Endothelial cell (in vitro differentiated cells): Measurements from ENCODE around the gene CKM. TPM values are rescaled to one million over a fixed set of nuclear protein-coding genes. Genes with fewer than 3 reads are reported as not detected.

Source experiments
- DNase-seq: peaks from one replicate; pipeline ENCODE4 v3.0.0; 2021; ENCODE audit warnings: low spot score
- H3K27ac Mint-ChIP-seq: one replicate; pipeline ENCODE4 v1.8.0; 2021; ENCODE audit warnings: mixed read lengths, inconsistent platforms; ENCODE audit not compliant: unreplicated experiment
- H3K27me3 Mint-ChIP-seq: one replicate; pipeline ENCODE4 v1.8.0; 2021; ENCODE audit warnings: mild to moderate bottlenecking, moderate library complexity, mixed read lengths, inconsistent platforms; ENCODE audit not compliant: unreplicated experiment
- H3K36me3 Mint-ChIP-seq: one replicate; pipeline ENCODE4 v1.8.0; 2021; ENCODE audit warnings: mild to moderate bottlenecking, low read depth, mixed read lengths, inconsistent platforms; ENCODE audit not compliant: unreplicated experiment
- H3K4me1 Mint-ChIP-seq: one replicate; pipeline ENCODE4 v1.8.0; 2021; ENCODE audit warnings: mild to moderate bottlenecking, mixed read lengths, inconsistent platforms; ENCODE audit not compliant: unreplicated experiment
- H3K4me3 Mint-ChIP-seq: one replicate; pipeline ENCODE4 v1.8.0; 2021; ENCODE audit warnings: mild to moderate bottlenecking, mixed read lengths, inconsistent platforms; ENCODE audit not compliant: unreplicated experiment
- H3K9me3 Mint-ChIP-seq: one replicate; pipeline ENCODE4 v1.8.0; 2021; ENCODE audit warnings: mixed read lengths, inconsistent platforms; ENCODE audit not compliant: unreplicated experiment
- CTCF ChIP-seq: fragments of 200-600 bp; sonication (generic); IDR thresholded peaks from one replicate; pipeline ENCODE4 v1.5.0; 2021; ENCODE audit warnings: antibody characterized with exemption; ENCODE audit not compliant: unreplicated experiment
- total RNA-seq: library from RNA; stranded (reverse); fragmentation: NEBNext Ultra II Directional; extraction: Animal tissue kit (Norgen Biotek cat#: 25700); gene quantifications from one replicate; pipeline ENCODE4 v1.2.1, GENCODE V29; 2021; ENCODE audit not compliant: unreplicated experiment

CKM gene
- total RNA-seq, 1 donor from 2014 or later, result not detected

- Mint-ChIP-seq H3K27me3 (peaks cover 9% of the 10 kb centered on the region), H3K9me3 (no peaks in the 10 kb centered on the region), H3K27ac (peak overlapping the region; percentile 93), H3K4me1 (peaks cover 14% of the 10 kb centered on the region), H3K36me3 (peaks cover 38% of the 10 kb centered on the region), H3K4me3 (no peak overlapping the region)
- peak; percentile 31 for DNase-seq
- TF ChIP-seq CTCF, result no peak
These were observed 42.2 kb downstream of the CKM start for GRCh38 chr19:45280471-45280961.

- peaks cover 14% of the 10 kb centered on the region for H3K4me1 Mint-ChIP-seq
- H3K36me3 Mint-ChIP-seq, result peaks cover 35% of the 10 kb centered on the region
- H3K4me3 Mint-ChIP-seq, result peak overlapping the region; percentile 49
These were observed 43.0 kb downstream of the CKM start for GRCh38 chr19:45279587-45280192.

GRCh38 chr19:45278087-45278486, 44.6 kb downstream of the CKM start:
- TF ChIP-seq CTCF, result no peak
- Mint-ChIP-seq H3K9me3 (no peaks in the 10 kb centered on the region), H3K4me3 (no peak overlapping the region), H3K4me1 (peaks cover 20% of the 10 kb centered on the region), H3K27me3 (peaks cover 9% of the 10 kb centered on the region), H3K27ac (no peak overlapping the region), H3K36me3 (peaks cover 37% of the 10 kb centered on the region)
- DNase-seq, result no peak

More at GRCh38 chr19:45279587-45280192, 43.0 kb downstream of the CKM start:
- H3K9me3 Mint-ChIP-seq, result no peaks in the 10 kb centered on the region
- no peak for TF ChIP-seq CTCF
- H3K27ac Mint-ChIP-seq, result peak overlapping the region; percentile 88
- peaks cover 9% of the 10 kb centered on the region for H3K27me3 Mint-ChIP-seq
- DNase-seq, result no peak

GRCh38 chr19:45276284-45276687, 46.4 kb downstream of the CKM start:
- peaks cover 32% of the 10 kb centered on the region for H3K4me1 Mint-ChIP-seq
- H3K9me3 Mint-ChIP-seq, result no peaks in the 10 kb centered on the region
- no peak for DNase-seq
- no peak overlapping the region for H3K27ac Mint-ChIP-seq
- no peak for TF ChIP-seq CTCF
- peaks cover 9% of the 10 kb centered on the region for H3K27me3 Mint-ChIP-seq
- peaks cover 35% of the 10 kb centered on the region for H3K36me3 Mint-ChIP-seq
- H3K4me3 Mint-ChIP-seq, result peak overlapping the region; percentile 62

GRCh38 chr19:45275370-45275971, 47.2 kb downstream of the CKM start:
- Mint-ChIP-seq H3K36me3 (peaks cover 35% of the 10 kb centered on the region), H3K4me1 (peaks cover 27% of the 10 kb centered on the region), H3K4me3 (no peak overlapping the region), H3K9me3 (no peaks in the 10 kb centered on the region), H3K27me3 (peaks cover 9% of the 10 kb centered on the region), H3K27ac (no peak overlapping the region)
- no peak for DNase-seq
- TF ChIP-seq CTCF, result no peak
